Astrocyte of the cerebellum (primary cell): ENCODE measurements around the gene SSC5D.

ENCODE experiments used
- DNase-seq: peaks from one replicate; pipeline ENCODE4 v3.0.0-alpha.2; 2011; ENCODE audit warnings: low read depth
- H3K4me3 ChIP-seq: 2 replicates; pipeline ENCODE4 v1.5.1; 2011; ENCODE audit warnings: mild to moderate bottlenecking, low read depth, low read length, moderate library complexity
- CTCF ChIP-seq: IDR thresholded peaks from 2 replicates; pipeline ENCODE4 v1.5.1; 2012; ENCODE audit warnings: low read length, low read depth, moderate library complexity, mild to moderate bottlenecking; ENCODE audit errors: missing control alignments
- in situ Hi-C: cut with HindIII; loops from 2 replicates; pipeline ENCODE4 v1.10.0; 2017; ENCODE audit warnings: low sequenced_read_pairs

SSC5D gene

GRCh38 chr19:55487924-55488687, at the start of gene SSC5D:
SSC5D (plus strand) TSS chr19:55488436; CDS start chr19:55488590, 154 bp downstream.
- in situ Hi-C loops, result no loop called here
- TF ChIP-seq CTCF, result no peak
- DNase-seq, result no peak
- peak within 1 kb of the TSS; percentile 30 for H3K4me3 ChIP-seq

GRCh38 chr19:55439052-55439451, 49.2 kb upstream of the SSC5D start:
- no peak for TF ChIP-seq CTCF
- in situ Hi-C loops, result no loop called here

GRCh38 chr19:55440411-55441105, 47.7 kb upstream of the SSC5D start:
- in situ Hi-C loops, result no loop called here
- no peak for DNase-seq
- TF ChIP-seq CTCF, result no peak
- H3K4me3 ChIP-seq, result no peak overlapping the region

More at GRCh38 chr19:55439052-55439451, 49.2 kb upstream of the SSC5D start:
- no peak overlapping the region for H3K4me3 ChIP-seq
- DNase-seq, result no peak

GRCh38 chr19:55441319-55441691, 46.9 kb upstream of the SSC5D start:
- in situ Hi-C loops, result no loop called here
- no peak for DNase-seq
- no peak for TF ChIP-seq CTCF
- no peak overlapping the region for H3K4me3 ChIP-seq

GRCh38 chr19:55441692-55442321, 46.4 kb upstream of the SSC5D start:
- TF ChIP-seq CTCF, result no peak
- no peak for DNase-seq
- in situ Hi-C loops, result no loop called here
- no peak overlapping the region for H3K4me3 ChIP-seq

GRCh38 chr19:55442372-55442961, 45.8 kb upstream of the SSC5D start:
- DNase-seq, result no peak
- in situ Hi-C loops, result no loop called here
- TF ChIP-seq CTCF, result no peak
- no peak overlapping the region for H3K4me3 ChIP-seq
